PC-9 (cell line): ENCODE measurements around the gene RXRA. TPM values are rescaled to one million over a fixed set of nuclear protein-coding genes. Genes with fewer than 3 reads are reported as not detected.
A peak's percentile ranks its signal among the peaks of the same experiment; 100 is the strongest.

Experiments
- BruUV-seq: library from RNA; stranded (reverse); fragments of 400-500 nt; replicated peaks from 2 replicates; lab custom pipeline; 2021; lab: Mats Ljungman, UMichigan
- CTCF ChIA-PET: fragments of 300-600 bp; sonication (Branson Sonifier 250); formaldehyde crosslinking; loops from one replicate; lab custom pipeline; 2022; ENCODE audit warnings: antibody characterized with exemption; lab: Charles Lee
- POLR2A ChIA-PET: fragments of 300-600 bp; sonication (Branson Sonifier 250); formaldehyde crosslinking; loops from one replicate; lab custom pipeline; 2022; ENCODE audit warnings: antibody characterized with exemption; ENCODE audit not compliant: unreplicated experiment; lab: Charles Lee
- DNase-seq, 2 experiments: peaks; one replicate each; pipeline versions ENCODE4 v3.0.0 to v3.0.0-alpha.2; 2015 to 2022; ENCODE audit warnings: mixed read lengths in 1 of 2
- H2AFZ ChIP-seq: fragments of 200-600 bp; sonication (generic); 2 replicates; pipeline ENCODE4 v1.8.1; 2017; ENCODE audit warnings: antibody characterized with exemption
- H3F3A ChIP-seq: fragments of 200-600 bp; sonication (generic); 2 replicates; pipeline ENCODE4 v1.8.1; 2017; ENCODE audit warnings: antibody characterized with exemption, mild to moderate bottlenecking, low read depth; ENCODE audit not compliant: insufficient read depth
- H3K27ac ChIP-seq: fragments of 200-600 bp; sonication (generic); 2 replicates; pipeline ENCODE4 v1.6.1; 2016; ENCODE audit warnings: mixed run types
- H3K27me3 ChIP-seq: fragments of 200-600 bp; sonication (generic); 2 replicates; pipeline ENCODE4 v1.6.1; 2016; ENCODE audit warnings: low read depth, mixed run types; ENCODE audit not compliant: insufficient read depth
- H3K36me3 ChIP-seq: fragments of 200-600 bp; sonication (generic); 2 replicates; pipeline ENCODE4 v1.6.1; 2016; ENCODE audit warnings: low read depth, mixed run types
- H3K4me1 ChIP-seq: fragments of 200-600 bp; sonication (generic); replicated peaks from 2 replicates; pipeline ENCODE4 v1.6.1; 2016; ENCODE audit warnings: mixed run types; ENCODE audit not compliant: insufficient read depth
- H3K4me2 ChIP-seq: fragments of 200-600 bp; sonication (generic); 2 replicates; pipeline ENCODE4 v1.6.1; 2017; ENCODE audit warnings: mixed run types
- H3K4me3 ChIP-seq: fragments of 200-600 bp; sonication (generic); 2 replicates; pipeline ENCODE4 v1.6.1; 2016; ENCODE audit warnings: mixed run types
- H3K79me2 ChIP-seq: fragments of 200-600 bp; sonication (generic); 2 replicates; pipeline ENCODE4 v1.6.1; 2017; ENCODE audit warnings: low read depth, mixed run types
- H3K9me2 ChIP-seq: fragments of 200-600 bp; sonication (generic); 2 replicates; pipeline ENCODE4 v1.8.1; 2017; ENCODE audit warnings: mild to moderate bottlenecking; ENCODE audit not compliant: insufficient read depth
- H3K9me3 ChIP-seq: fragments of 200-600 bp; sonication (generic); 2 replicates; pipeline ENCODE4 v1.8.1; 2016; ENCODE audit warnings: low read depth; ENCODE audit not compliant: insufficient read depth
- H4K20me1 ChIP-seq: fragments of 200-600 bp; sonication (generic); 2 replicates; pipeline ENCODE4 v1.8.1; 2017; ENCODE audit not compliant: insufficient read depth
- EZH2 ChIP-seq: fragments of 200-600 bp; sonication (generic); IDR thresholded peaks from 2 replicates; pipeline ENCODE4 v1.8.0; 2017; ENCODE audit warnings: antibody characterized with exemption, low read depth
- intact Hi-C: fragments of 100-400 bp; cut with micrococcal nuclease; formaldehyde crosslinking; loops from one replicate; pipeline ENCODE4 v1.10.0; 2022; ENCODE audit not compliant: unreplicated experiment
- total RNA-seq: library from RNA; stranded (reverse); gene quantifications from 2 replicates; pipeline ENCODE4 v1.2.3, GENCODE V29; 2021
- TF ChIP-seq, protein P1 (sequence below): fragments of 200-600 bp; sonication (generic); conservative IDR thresholded peaks from 2 replicates; pipeline ENCODE4 v1.6.1; 2017; ENCODE audit warnings: mixed run types, antibody characterized with exemption, mild to moderate bottlenecking, moderate library complexity

The RXRA gene
- total RNA-seq, 1 experiment from 2014 or later = 146 TPM

- H3K27ac ChIP-seq = no peak overlapping the region
- no peak overlapping the region for H3K4me3 ChIP-seq
- H3K9me2 ChIP-seq = no peaks in the 10 kb centered on the region
- TF ChIP-seq EZH2 = no peak
- TF ChIP-seq, protein P1, sequence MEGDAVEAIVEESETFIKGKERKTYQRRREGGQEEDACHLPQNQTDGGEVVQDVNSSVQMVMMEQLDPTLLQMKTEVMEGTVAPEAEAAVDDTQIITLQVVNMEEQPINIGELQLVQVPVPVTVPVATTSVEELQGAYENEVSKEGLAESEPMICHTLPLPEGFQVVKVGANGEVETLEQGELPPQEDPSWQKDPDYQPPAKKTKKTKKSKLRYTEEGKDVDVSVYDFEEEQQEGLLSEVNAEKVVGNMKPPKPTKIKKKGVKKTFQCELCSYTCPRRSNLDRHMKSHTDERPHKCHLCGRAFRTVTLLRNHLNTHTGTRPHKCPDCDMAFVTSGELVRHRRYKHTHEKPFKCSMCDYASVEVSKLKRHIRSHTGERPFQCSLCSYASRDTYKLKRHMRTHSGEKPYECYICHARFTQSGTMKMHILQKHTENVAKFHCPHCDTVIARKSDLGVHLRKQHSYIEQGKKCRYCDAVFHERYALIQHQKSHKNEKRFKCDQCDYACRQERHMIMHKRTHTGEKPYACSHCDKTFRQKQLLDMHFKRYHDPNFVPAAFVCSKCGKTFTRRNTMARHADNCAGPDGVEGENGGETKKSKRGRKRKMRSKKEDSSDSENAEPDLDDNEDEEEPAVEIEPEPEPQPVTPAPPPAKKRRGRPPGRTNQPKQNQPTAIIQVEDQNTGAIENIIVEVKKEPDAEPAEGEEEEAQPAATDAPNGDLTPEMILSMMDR = no peak
- H3K4me2 ChIP-seq = no peak overlapping the region
- peaks cover 23% of the 10 kb centered on the region for H3F3A ChIP-seq
- ChIA-PET POLR2A (interaction anchor here (0.6 kb wide), 2 partner anchors 58 to 921 kb away, joined by 3 to 5 read pairs; no protein-coding TSS in a partner anchor), CTCF (interaction anchor here (0.6 to 1.5 kb wide), 4 partner anchors 115 to 274 kb away, joined by 3 to 13 read pairs (median 4); no protein-coding TSS in a partner anchor)
- no TSS peak for BruUV-seq
- DNase-seq = peak in 1 of 2 experiments; percentile 38
- no peaks in the 10 kb centered on the region for H3K9me3 ChIP-seq
- peaks cover 6% of the 10 kb centered on the region for H3K4me1 ChIP-seq
- no peaks in the 10 kb centered on the region for H3K36me3 ChIP-seq
- H2AFZ ChIP-seq = no peak overlapping the region
- intact Hi-C loops = loop anchor here (1.0 to 2.0 kb wide), 5 partner anchors 30 to 272 kb away; partner anchors contain the start of gene RXRA
- H3K79me2 ChIP-seq = no peaks in the 10 kb centered on the region
- H4K20me1 ChIP-seq = 0 out of 2 replicates have a peak, but pooled peaks cover 3% of the 10 kb centered on the region
- no peaks in the 10 kb centered on the region for H3K27me3 ChIP-seq
These were observed 116.4 kb downstream of the RXRA start for GRCh38 chr9:134442486-134443173.

DNA sequence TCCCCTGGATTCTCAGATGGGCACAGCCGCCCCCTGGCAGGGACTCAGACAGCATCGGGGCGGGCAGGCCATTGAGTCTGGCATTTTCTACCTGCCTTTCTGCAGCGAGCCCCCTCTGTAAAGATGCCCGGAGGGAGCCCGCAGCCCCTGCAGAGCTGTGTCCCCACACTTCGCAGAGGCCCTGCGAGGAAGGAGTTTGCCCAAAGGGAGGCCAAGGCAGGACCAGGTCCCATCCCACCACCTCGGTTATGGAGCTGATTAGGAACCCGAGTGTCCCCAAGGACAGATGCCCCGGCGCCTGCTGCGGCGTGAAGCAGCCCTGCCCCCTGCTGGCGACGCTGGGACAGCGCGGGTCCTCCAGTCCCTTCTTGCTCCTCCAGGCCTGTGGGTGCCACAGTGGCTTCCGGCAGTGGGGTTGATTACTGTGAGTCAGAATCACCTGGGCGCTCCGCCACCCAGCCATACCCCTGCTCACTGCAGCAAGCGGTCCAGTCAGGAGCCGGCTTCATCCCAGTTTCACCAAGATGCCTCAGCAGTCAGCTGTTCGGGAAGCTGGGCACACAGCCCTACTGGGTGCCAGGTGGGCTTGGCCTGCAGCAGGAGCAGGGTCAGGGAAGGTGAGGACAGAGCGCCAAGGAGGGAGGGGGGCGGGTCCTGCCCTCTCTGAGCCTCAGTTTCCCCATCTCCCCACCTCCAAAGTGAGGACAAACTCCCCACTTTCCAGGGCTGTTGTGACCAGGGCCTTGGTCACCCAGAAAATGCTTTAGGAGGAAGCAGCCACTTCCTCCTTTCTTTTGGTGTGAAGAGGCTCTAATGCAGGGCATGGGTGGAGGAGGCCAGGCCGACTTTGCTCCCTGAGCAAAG, 117.2 kb downstream of the RXRA start:
- TF ChIP-seq EZH2 = no peak
- TF ChIP-seq, protein P1 = peak; percentile 96
- no peaks in the 10 kb centered on the region for H3K9me2 ChIP-seq
- peaks cover 23% of the 10 kb centered on the region for H3F3A ChIP-seq
- no peaks in the 10 kb centered on the region for H3K27me3 ChIP-seq
- H4K20me1 ChIP-seq = 0 out of 2 replicates have a peak, but pooled peaks cover 3% of the 10 kb centered on the region
- POLR2A ChIA-PET = interaction anchor here (0.6 to 0.7 kb wide), 5 partner anchors 36 to 267 kb away, joined by 3 to 5 read pairs (median 5); no protein-coding TSS in a partner anchor
- peaks cover 6% of the 10 kb centered on the region for H3K4me1 ChIP-seq
- H3K4me3 ChIP-seq = no peak overlapping the region
- intact Hi-C loops = loop anchor here (1.0 to 2.0 kb wide), 5 partner anchors 31 to 273 kb away; partner anchors contain the start of gene RXRA
- H2AFZ ChIP-seq = no peak overlapping the region
- peak overlapping the region; percentile 23; the same call in 1 of the 2 replicates for H3K4me2 ChIP-seq
- H3K27ac ChIP-seq = no peak overlapping the region
- BruUV-seq = no TSS peak
- H3K9me3 ChIP-seq = no peaks in the 10 kb centered on the region
- CTCF ChIA-PET = interaction anchor here (0.6 to 1.5 kb wide), 4 partner anchors 116 to 434 kb away, joined by 3 to 13 read pairs (median 4); no protein-coding TSS in a partner anchor
- H3K79me2 ChIP-seq = no peaks in the 10 kb centered on the region
- DNase-seq = peak; percentile 89 to 95
- no peaks in the 10 kb centered on the region for H3K36me3 ChIP-seq

- H2AFZ ChIP-seq = no peak overlapping the region
- no peak overlapping the region for H3K27ac ChIP-seq
- ChIA-PET CTCF (interaction anchor here (0.6 kb wide), 1 partner anchor 434 kb away, joined by 4 read pairs; no protein-coding TSS in a partner anchor), POLR2A (interaction anchor here (0.6 kb wide), 1 partner anchor 59 kb away, joined by 3 read pairs; no protein-coding TSS in a partner anchor)
- TF ChIP-seq EZH2 = no peak
- TF ChIP-seq, protein P1 = no peak
- H3K4me3 ChIP-seq = no peak overlapping the region
- H3K79me2 ChIP-seq = no peaks in the 10 kb centered on the region
- H3K4me1 ChIP-seq = peaks cover 6% of the 10 kb centered on the region
- no TSS peak for BruUV-seq
- H3K9me2 ChIP-seq = no peaks in the 10 kb centered on the region
- H3K36me3 ChIP-seq = no peaks in the 10 kb centered on the region
- DNase-seq = no peak
- 0 out of 2 replicates have a peak, but pooled peaks cover 3% of the 10 kb centered on the region for H4K20me1 ChIP-seq
- no peaks in the 10 kb centered on the region for H3K9me3 ChIP-seq
- intact Hi-C loops = no loop called here
- peaks cover 23% of the 10 kb centered on the region for H3F3A ChIP-seq
- no peaks in the 10 kb centered on the region for H3K27me3 ChIP-seq
- peak overlapping the region; percentile 23; the same call in 1 of the 2 replicates for H3K4me2 ChIP-seq
These were observed 117.7 kb downstream of the RXRA start for GRCh38 chr9:134444038-134444315.
